Cerebellar cortex (tissue), 1 donor: ENCODE data around the gene PDE5A.
A peak's percentile ranks its signal among the peaks of the same experiment; 100 is the strongest.

Experiments
- DNase-seq: peaks from one replicate; pipeline ENCODE4 v3.0.0-alpha.2; 2015; ENCODE audit warnings: low spot score

Gene PDE5A

DNA sequence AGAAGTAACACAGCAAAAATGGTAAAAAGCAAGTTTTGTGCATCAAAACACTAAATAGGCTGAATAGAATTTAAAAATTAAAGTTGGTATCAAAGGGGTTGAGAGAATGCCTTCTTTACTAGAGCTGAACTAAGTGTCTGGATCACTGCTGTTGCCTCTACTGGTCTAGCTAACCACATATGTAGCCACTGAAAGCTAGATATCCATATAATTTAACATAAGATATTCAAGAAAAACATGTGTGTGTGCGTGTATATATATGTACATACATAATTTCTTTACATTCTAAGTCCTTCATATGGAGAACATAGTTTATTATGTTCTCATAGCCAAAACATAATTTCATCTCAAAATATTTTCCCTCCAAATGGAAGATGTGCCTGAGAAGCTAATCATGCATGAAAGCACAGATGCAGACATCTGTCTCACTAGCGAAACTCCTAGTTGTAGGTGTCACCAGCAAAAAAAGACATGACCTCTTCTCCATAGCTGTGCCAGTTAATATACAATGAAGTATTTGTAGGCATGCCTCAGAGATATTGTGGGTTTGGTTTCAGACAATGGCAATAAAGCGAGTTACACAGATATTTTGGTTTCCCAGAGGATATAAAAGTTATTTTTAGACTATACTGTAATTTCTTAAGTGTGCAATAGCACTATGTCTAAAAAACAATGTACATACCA is 47.3 kb downstream of the PDE5A start:
- DNase-seq: no peak

DNA sequence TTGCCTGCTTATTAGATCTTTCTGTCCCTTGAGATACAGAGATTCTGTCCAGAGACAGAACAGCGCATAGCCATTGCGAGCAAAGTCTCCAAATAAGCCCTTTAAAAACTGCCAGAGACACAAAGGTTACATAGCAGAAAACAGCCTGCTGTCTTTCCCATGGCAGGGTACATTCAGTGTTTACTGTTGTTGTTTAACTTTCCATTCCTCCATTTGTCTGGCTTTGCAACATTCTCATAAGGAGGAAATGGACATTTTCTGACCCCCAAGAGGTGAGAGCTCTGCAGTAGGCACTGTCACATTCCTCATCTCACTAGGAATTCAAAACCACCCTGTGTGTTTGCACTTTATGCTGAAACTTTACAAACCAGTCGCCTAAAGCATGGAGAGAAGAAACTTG is 48.3 kb downstream of the PDE5A start:
- DNase-seq: no peak

DNA sequence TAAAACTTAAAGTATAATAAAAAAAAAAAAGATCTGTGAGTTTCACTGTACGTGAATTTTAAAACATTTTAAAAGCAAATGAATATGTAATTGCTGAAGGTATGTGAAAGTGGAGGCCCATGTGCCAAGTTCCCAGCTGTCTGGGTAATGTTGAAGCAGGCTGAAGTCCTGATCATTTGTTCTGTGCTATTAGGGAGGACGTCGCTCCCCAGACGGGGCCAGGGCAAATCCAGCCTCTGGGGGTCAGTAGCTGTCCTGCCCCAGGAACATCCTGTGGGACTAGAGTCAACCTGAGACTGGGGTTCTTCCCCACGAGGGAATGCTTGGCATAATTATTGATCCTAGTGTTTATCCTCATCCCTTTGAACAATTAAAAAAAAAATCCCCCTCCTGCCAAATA is 48.8 kb downstream of the PDE5A start:
- no peak for DNase-seq

DNA sequence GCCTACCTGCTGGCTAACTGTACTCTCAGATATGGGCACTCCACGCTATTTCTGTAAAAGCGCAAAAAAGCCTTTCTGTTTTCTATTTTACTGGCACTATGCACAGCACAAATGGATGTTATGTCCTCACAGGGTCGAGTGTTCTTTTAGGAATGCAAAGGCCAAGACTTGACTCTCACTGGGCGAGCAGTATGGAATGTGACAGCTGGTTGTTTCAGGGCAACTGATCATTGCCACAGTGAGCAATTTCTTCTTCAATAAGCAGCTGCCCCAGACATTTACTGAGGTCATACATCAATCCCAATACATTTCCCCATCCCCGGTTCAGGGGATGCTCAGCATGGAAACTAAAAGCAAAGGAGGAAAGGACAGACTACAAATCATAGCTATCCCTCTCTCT is 58.2 kb downstream of the PDE5A start:
- no peak for DNase-seq

- DNase-seq: no peak
Measured at GRCh38 chr4:119564106-119564505, 64.5 kb downstream of the PDE5A start.

- peak; percentile 26 for DNase-seq
Measured at GRCh38 chr4:119559044-119559647, 69.5 kb downstream of the PDE5A start.

GRCh38 chr4:119550857-119551532 is 77.6 kb downstream of the PDE5A start:
- DNase-seq: no peak

DNA sequence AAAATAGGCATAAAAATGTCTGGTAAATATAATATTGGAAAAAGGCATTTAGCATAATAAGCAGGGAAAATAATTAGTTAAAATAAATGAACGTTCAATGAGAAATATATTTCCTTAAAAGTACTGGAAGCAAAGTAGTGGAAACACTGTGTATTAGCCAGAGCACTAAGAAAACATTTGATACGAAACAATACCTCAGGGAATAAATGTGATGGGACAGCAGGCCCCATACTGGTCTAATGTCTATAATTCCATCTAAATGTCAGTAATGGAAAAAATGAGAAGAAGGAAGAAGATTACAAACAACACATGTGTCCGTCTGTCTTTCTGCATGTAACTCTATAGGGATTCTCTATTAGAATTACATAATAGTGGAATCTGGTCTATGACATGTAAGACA is 79.0 kb downstream of the PDE5A start:
- DNase-seq: no peak

- no peak for DNase-seq
Measured at GRCh38 chr4:119543779-119544178, 84.8 kb downstream of the PDE5A start.

DNA sequence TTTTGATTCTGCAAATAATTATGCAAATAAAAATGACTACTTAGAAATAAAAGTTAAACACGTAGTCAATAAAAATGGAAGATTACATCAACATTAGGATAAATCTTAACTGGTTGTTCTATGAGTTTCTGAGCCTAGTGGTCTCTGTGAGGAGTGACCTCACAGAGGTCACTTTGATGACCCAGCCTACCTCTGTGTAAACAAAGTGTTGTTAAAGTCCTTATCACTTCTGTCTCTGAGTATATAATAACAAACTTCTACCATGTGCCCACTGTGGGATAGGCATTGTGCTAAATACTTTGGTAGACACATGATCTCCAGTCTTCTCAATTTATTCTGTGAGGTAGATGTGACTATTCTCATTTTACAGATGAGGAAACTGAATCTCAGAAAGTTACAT is 85.4 kb downstream of the PDE5A start:
- no peak for DNase-seq

DNA sequence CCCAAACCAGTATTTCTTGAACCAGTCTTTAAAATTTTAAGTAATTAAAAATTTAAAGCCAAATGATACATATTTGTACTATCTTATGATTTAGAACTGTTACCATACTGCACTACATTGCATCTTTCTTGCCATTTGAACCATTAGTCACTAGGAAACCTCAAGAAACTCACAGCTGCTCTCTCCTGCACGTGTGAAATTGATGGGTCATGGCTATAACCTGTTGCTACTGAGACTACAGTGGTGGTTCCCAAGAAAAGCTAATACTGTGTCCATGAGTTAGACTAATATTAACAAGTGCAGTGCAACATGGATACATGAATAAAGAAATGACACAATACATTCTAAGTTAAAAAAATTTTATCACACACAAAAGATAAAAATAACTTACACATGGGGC is 88.4 kb downstream of the PDE5A start:
- DNase-seq: no peak

- no peak for DNase-seq
Measured at GRCh38 chr4:119537586-119537985, 91.0 kb downstream of the PDE5A start.

GRCh38 chr4:119536572-119537528 is 91.8 kb downstream of the PDE5A start:
- no peak for DNase-seq

GRCh38 chr4:119532319-119532718 is 96.3 kb downstream of the PDE5A start:
- no peak for DNase-seq

DNA sequence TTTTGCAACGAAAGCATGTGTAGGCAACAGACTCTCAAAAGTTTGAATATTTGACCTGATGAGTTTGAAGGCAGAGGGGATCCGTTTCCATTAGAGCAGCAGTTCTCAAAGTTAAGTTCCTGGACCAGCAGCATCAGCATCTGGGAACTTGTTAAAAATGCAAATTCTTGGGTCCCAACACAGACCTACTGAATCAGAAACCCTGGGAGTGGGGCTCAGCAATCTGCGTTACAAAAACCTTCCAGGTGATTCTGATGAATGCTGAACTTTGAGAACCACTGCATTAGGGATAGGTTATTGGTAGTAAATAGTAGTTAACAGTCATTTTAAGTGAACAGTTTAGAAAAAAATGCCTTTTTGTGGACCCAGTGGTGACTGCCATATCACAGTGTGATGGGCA is 98.8 kb downstream of the PDE5A start:
- no peak for DNase-seq

- no peak for DNase-seq
Measured at GRCh38 chr4:119526786-119527550, 101.6 kb downstream of the PDE5A start.

GRCh38 chr4:119525771-119526712 is 102.6 kb downstream of the PDE5A start:
- DNase-seq: no peak

GRCh38 chr4:119525005-119525749 is 103.4 kb downstream of the PDE5A start:
- DNase-seq: no peak

- no peak for DNase-seq
Measured at GRCh38 chr4:119523399-119523798, 105.2 kb downstream of the PDE5A start.

DNA sequence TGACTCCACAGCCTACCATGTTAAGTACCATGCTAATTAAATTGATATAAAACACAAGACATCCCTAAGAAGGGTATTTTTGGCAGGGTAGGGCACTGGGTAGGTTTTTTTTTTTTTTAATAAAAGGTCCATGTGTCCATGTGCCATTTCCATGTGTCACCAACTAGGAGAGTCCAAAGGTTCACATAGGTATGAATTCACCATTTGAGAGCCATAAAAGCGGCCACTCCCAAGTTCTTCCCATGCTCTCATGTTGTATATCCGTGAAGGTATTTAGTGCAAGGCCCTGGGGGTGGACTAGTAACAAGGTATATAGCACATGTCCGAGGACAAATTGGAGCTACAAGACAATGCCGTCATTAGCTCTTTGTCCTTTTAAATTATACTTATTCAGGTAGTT is 107.3 kb downstream of the PDE5A start:
- no peak for DNase-seq
